ENCODE measurements around the gene PDE4C.

GRCh38 chr19:18259893-18260292 is 33.7 kb upstream of the PDE4C start:
- TF ChIP-seq, protein P1, sequence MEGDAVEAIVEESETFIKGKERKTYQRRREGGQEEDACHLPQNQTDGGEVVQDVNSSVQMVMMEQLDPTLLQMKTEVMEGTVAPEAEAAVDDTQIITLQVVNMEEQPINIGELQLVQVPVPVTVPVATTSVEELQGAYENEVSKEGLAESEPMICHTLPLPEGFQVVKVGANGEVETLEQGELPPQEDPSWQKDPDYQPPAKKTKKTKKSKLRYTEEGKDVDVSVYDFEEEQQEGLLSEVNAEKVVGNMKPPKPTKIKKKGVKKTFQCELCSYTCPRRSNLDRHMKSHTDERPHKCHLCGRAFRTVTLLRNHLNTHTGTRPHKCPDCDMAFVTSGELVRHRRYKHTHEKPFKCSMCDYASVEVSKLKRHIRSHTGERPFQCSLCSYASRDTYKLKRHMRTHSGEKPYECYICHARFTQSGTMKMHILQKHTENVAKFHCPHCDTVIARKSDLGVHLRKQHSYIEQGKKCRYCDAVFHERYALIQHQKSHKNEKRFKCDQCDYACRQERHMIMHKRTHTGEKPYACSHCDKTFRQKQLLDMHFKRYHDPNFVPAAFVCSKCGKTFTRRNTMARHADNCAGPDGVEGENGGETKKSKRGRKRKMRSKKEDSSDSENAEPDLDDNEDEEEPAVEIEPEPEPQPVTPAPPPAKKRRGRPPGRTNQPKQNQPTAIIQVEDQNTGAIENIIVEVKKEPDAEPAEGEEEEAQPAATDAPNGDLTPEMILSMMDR (conservative IDR thresholded peaks at IDR 0.05; ENCODE audit: low read depth, low read length), result no peak
- TF ChIP-seq EZH2 (IDR thresholded peaks at IDR 0.05; ENCODE audit: low read length, unreplicated experiment), result no peak

All from PC-3 (cell line).